Neural crest cell (in vitro differentiated cells): ENCODE data around the gene RMND5B. TPM values are rescaled to one million over a fixed set of nuclear protein-coding genes. Genes with fewer than 3 reads are reported as not detected.
"Not testable (repeated sequence)": the region's sequence is repeated elsewhere in the genome, so short reads cannot be mapped to it uniquely, and the experiment has no call there.

ENCODE experiments used
- DNase-seq: peaks from one replicate; pipeline ENCODE4 v3.0.0; 2021; ENCODE audit warnings: low read depth, mixed read lengths, low spot score
- H3K27ac Mint-ChIP-seq: one replicate; pipeline ENCODE4 v1.8.0; 2021; ENCODE audit warnings: mild to moderate bottlenecking, mixed read lengths; ENCODE audit not compliant: unreplicated experiment
- H3K27me3 Mint-ChIP-seq: 2 replicates; pipeline ENCODE4 v1.8.0; 2021; ENCODE audit warnings: low read depth, mild to moderate bottlenecking, mixed read lengths
- H3K36me3 Mint-ChIP-seq: 2 replicates; pipeline ENCODE4 v1.8.0; 2021; ENCODE audit warnings: low read depth, mild to moderate bottlenecking, mixed read lengths
- H3K4me1 Mint-ChIP-seq: 2 replicates; pipeline ENCODE4 v1.8.0; 2021; ENCODE audit warnings: mixed read lengths
- H3K4me3 Mint-ChIP-seq: one replicate; pipeline ENCODE4 v1.8.0; 2021; ENCODE audit warnings: mild to moderate bottlenecking, mixed read lengths
- H3K9me3 Mint-ChIP-seq: 2 replicates; pipeline ENCODE4 v1.8.0; 2021; ENCODE audit warnings: mixed read lengths
- CTCF ChIP-seq: fragments of 200-600 bp; sonication (generic); conservative IDR thresholded peaks from 2 replicates; pipeline ENCODE4 v1.5.0; 2021; ENCODE audit warnings: antibody characterized with exemption, mild to moderate bottlenecking
- total RNA-seq: library from RNA; stranded (reverse); gene quantifications from 2 replicates; pipeline ENCODE4 v1.2.1, GENCODE V29; 2021

Gene RMND5B
- total RNA-seq, 1 donor from 2014 or later = 43.5 TPM

GRCh38 chr5:178129296-178129695 is 1.5 kb upstream of the RMND5B start:
- no peak for DNase-seq
- no peak for TF ChIP-seq CTCF
- H3K9me3 Mint-ChIP-seq = no peaks in the 10 kb centered on the region
- peaks cover 27% of the 10 kb centered on the region for H3K4me1 Mint-ChIP-seq
- no peaks in the 10 kb centered on the region for H3K36me3 Mint-ChIP-seq
- H3K27ac Mint-ChIP-seq = no peak overlapping the region
- H3K27me3 Mint-ChIP-seq = no peaks in the 10 kb centered on the region
- H3K4me3 Mint-ChIP-seq = peak overlapping the region; percentile 86

GRCh38 chr5:178130234-178130575 is 609 bp upstream of the RMND5B start:
- peaks cover 29% of the 10 kb centered on the region for H3K4me1 Mint-ChIP-seq

GRCh38 chr5:178131446-178131996 is 707 bp downstream of the RMND5B start:
- no peak for TF ChIP-seq CTCF
- Mint-ChIP-seq H3K27me3 (no peaks in the 10 kb centered on the region), H3K36me3 (no peaks in the 10 kb centered on the region), H3K4me1 (peaks cover 26% of the 10 kb centered on the region), H3K9me3 (no peaks in the 10 kb centered on the region), H3K4me3 (peak overlapping the region; percentile 86), H3K27ac (no peak overlapping the region)
- DNase-seq = no peak

More at GRCh38 chr5:178130234-178130575, 609 bp upstream of the RMND5B start:
- H3K4me3 Mint-ChIP-seq = peak overlapping the region; percentile 86
- DNase-seq, H3K27me3 Mint-ChIP-seq, H3K9me3 Mint-ChIP-seq, H3K36me3 Mint-ChIP-seq: not testable (repeated sequence)
- peak overlapping the region; percentile 75 for H3K27ac Mint-ChIP-seq

- TF ChIP-seq CTCF = no peak
- Mint-ChIP-seq H3K4me3 (no peak overlapping the region), H3K9me3 (no peaks in the 10 kb centered on the region), H3K36me3 (no peaks in the 10 kb centered on the region), H3K27me3 (no peaks in the 10 kb centered on the region), H3K4me1 (peaks cover 8% of the 10 kb centered on the region), H3K27ac (no peak overlapping the region)
- no peak for DNase-seq
Measured at GRCh38 chr5:178136990-178137389, 6.2 kb downstream of the RMND5B start.

- H3K9me3 Mint-ChIP-seq = no peaks in the 10 kb centered on the region
- peaks cover 8% of the 10 kb centered on the region for H3K4me1 Mint-ChIP-seq
- no peaks in the 10 kb centered on the region for H3K36me3 Mint-ChIP-seq
- no peaks in the 10 kb centered on the region for H3K27me3 Mint-ChIP-seq
- H3K27ac Mint-ChIP-seq = no peak overlapping the region
- H3K4me3 Mint-ChIP-seq = no peak overlapping the region
- TF ChIP-seq CTCF = no peak
- no peak for DNase-seq
Measured at GRCh38 chr5:178137991-178138390, 7.2 kb downstream of the RMND5B start.

GRCh38 chr5:178141550-178141949 is 10.7 kb downstream of the RMND5B start:
- H3K36me3 Mint-ChIP-seq = peaks cover 5% of the 10 kb centered on the region
- H3K27me3 Mint-ChIP-seq = no peaks in the 10 kb centered on the region
- H3K27ac Mint-ChIP-seq = no peak overlapping the region
- no peak overlapping the region for H3K4me3 Mint-ChIP-seq
- TF ChIP-seq CTCF = no peak
- DNase-seq = no peak
- no peaks in the 10 kb centered on the region for H3K4me1 Mint-ChIP-seq
- no peaks in the 10 kb centered on the region for H3K9me3 Mint-ChIP-seq
